PC-9 (cell line): ENCODE data around the gene ARFGAP3. TPM values are rescaled to one million over a fixed set of nuclear protein-coding genes. Genes with fewer than 3 reads are reported as not detected.
A peak's percentile ranks its signal among the peaks of the same experiment; 100 is the strongest.

ENCODE experiments used
- BruUV-seq: library from RNA; stranded (reverse); fragments of 400-500 nt; replicated peaks from 2 replicates; lab custom pipeline; 2021; lab: Mats Ljungman, UMichigan
- CTCF ChIA-PET: fragments of 300-600 bp; sonication (Branson Sonifier 250); formaldehyde crosslinking; loops from one replicate; lab custom pipeline; 2022; ENCODE audit warnings: antibody characterized with exemption; lab: Charles Lee
- POLR2A ChIA-PET: fragments of 300-600 bp; sonication (Branson Sonifier 250); formaldehyde crosslinking; loops from one replicate; lab custom pipeline; 2022; ENCODE audit warnings: antibody characterized with exemption; ENCODE audit not compliant: unreplicated experiment; lab: Charles Lee
- DNase-seq, 2 experiments: peaks; one replicate each; pipeline versions ENCODE4 v3.0.0 to v3.0.0-alpha.2; 2015 to 2022; ENCODE audit warnings: mixed read lengths in 1 of 2
- H2AFZ ChIP-seq: fragments of 200-600 bp; sonication (generic); 2 replicates; pipeline ENCODE4 v1.8.1; 2017; ENCODE audit warnings: antibody characterized with exemption
- H3F3A ChIP-seq: fragments of 200-600 bp; sonication (generic); 2 replicates; pipeline ENCODE4 v1.8.1; 2017; ENCODE audit warnings: antibody characterized with exemption, mild to moderate bottlenecking, low read depth; ENCODE audit not compliant: insufficient read depth
- H3K27ac ChIP-seq: fragments of 200-600 bp; sonication (generic); 2 replicates; pipeline ENCODE4 v1.6.1; 2016; ENCODE audit warnings: mixed run types
- H3K27me3 ChIP-seq: fragments of 200-600 bp; sonication (generic); 2 replicates; pipeline ENCODE4 v1.6.1; 2016; ENCODE audit warnings: low read depth, mixed run types; ENCODE audit not compliant: insufficient read depth
- H3K36me3 ChIP-seq: fragments of 200-600 bp; sonication (generic); 2 replicates; pipeline ENCODE4 v1.6.1; 2016; ENCODE audit warnings: low read depth, mixed run types
- H3K4me1 ChIP-seq: fragments of 200-600 bp; sonication (generic); replicated peaks from 2 replicates; pipeline ENCODE4 v1.6.1; 2016; ENCODE audit warnings: mixed run types; ENCODE audit not compliant: insufficient read depth
- H3K4me2 ChIP-seq: fragments of 200-600 bp; sonication (generic); 2 replicates; pipeline ENCODE4 v1.6.1; 2017; ENCODE audit warnings: mixed run types
- H3K4me3 ChIP-seq: fragments of 200-600 bp; sonication (generic); 2 replicates; pipeline ENCODE4 v1.6.1; 2016; ENCODE audit warnings: mixed run types
- H3K79me2 ChIP-seq: fragments of 200-600 bp; sonication (generic); 2 replicates; pipeline ENCODE4 v1.6.1; 2017; ENCODE audit warnings: low read depth, mixed run types
- H3K9me2 ChIP-seq: fragments of 200-600 bp; sonication (generic); 2 replicates; pipeline ENCODE4 v1.8.1; 2017; ENCODE audit warnings: mild to moderate bottlenecking; ENCODE audit not compliant: insufficient read depth
- H3K9me3 ChIP-seq: fragments of 200-600 bp; sonication (generic); 2 replicates; pipeline ENCODE4 v1.8.1; 2016; ENCODE audit warnings: low read depth; ENCODE audit not compliant: insufficient read depth
- H4K20me1 ChIP-seq: fragments of 200-600 bp; sonication (generic); 2 replicates; pipeline ENCODE4 v1.8.1; 2017; ENCODE audit not compliant: insufficient read depth
- CTCF ChIP-seq: fragments of 200-600 bp; sonication (generic); conservative IDR thresholded peaks from 2 replicates; pipeline ENCODE4 v1.6.1; 2017; ENCODE audit warnings: mixed run types, antibody characterized with exemption, mild to moderate bottlenecking, moderate library complexity
- EZH2 ChIP-seq: fragments of 200-600 bp; sonication (generic); IDR thresholded peaks from 2 replicates; pipeline ENCODE4 v1.8.0; 2017; ENCODE audit warnings: antibody characterized with exemption, low read depth
- intact Hi-C: fragments of 100-400 bp; cut with micrococcal nuclease; formaldehyde crosslinking; loops from one replicate; pipeline ENCODE4 v1.10.0; 2022; ENCODE audit not compliant: unreplicated experiment
- total RNA-seq: library from RNA; stranded (reverse); gene quantifications from 2 replicates; pipeline ENCODE4 v1.2.3, GENCODE V29; 2021

Gene ARFGAP3
- total RNA-seq, 1 experiment from 2014 or later, result 29.1 TPM

- H2AFZ ChIP-seq, result no peak overlapping the region
- H3K4me3 ChIP-seq, result no peak overlapping the region
- no peak overlapping the region for H3K4me2 ChIP-seq
- no peaks in the 10 kb centered on the region for H4K20me1 ChIP-seq
- DNase-seq, result no peak
- no peaks in the 10 kb centered on the region for H3K27me3 ChIP-seq
- POLR2A ChIA-PET, result no interaction called here
- no peak for TF ChIP-seq CTCF
- TF ChIP-seq EZH2, result no peak
- no peaks in the 10 kb centered on the region for H3K79me2 ChIP-seq
- peaks cover 20% of the 10 kb centered on the region; the same call in 1 of the 2 replicates for H3K36me3 ChIP-seq
- intact Hi-C loops, result loop anchor here (5.0 kb wide), 2 partner anchors 39 to 289 kb away; no protein-coding TSS in a partner anchor
- no peak overlapping the region for H3K27ac ChIP-seq
- no peaks in the 10 kb centered on the region; the same call in 1 of the 2 replicates for H3K4me1 ChIP-seq
- peaks cover 10% of the 10 kb centered on the region for H3F3A ChIP-seq
- no TSS peak for BruUV-seq
- H3K9me2 ChIP-seq, result no peaks in the 10 kb centered on the region
- CTCF ChIA-PET, result no interaction called here
- no peaks in the 10 kb centered on the region for H3K9me3 ChIP-seq
These were observed 35.7 kb downstream of the ARFGAP3 start for GRCh38 chr22:42821386-42821785.

- Histone ChIP-seq H3K4me1 (no peaks in the 10 kb centered on the region; the same call in 1 of the 2 replicates), H3K4me3 (no peak overlapping the region), H3K36me3 (peaks cover 16% of the 10 kb centered on the region; the same call in 1 of the 2 replicates), H4K20me1 (no peaks in the 10 kb centered on the region), H3K27me3 (no peaks in the 10 kb centered on the region), H3K27ac (no peak overlapping the region), H3K4me2 (no peak overlapping the region), H3K9me2 (no peaks in the 10 kb centered on the region), H3K9me3 (no peaks in the 10 kb centered on the region), H3F3A (peaks cover 6% of the 10 kb centered on the region), H2AFZ (no peak overlapping the region), H3K79me2 (no peaks in the 10 kb centered on the region)
- no TSS peak for BruUV-seq
- TF ChIP-seq CTCF (peak; percentile 85), EZH2 (no peak)
- ChIA-PET POLR2A (interaction anchor here (0.8 kb wide), 1 partner anchor 47 kb away, joined by 10 read pairs; no protein-coding TSS in a partner anchor), CTCF (interaction anchor here (0.6 to 1.6 kb wide), 8 partner anchors 48 to 555 kb away, joined by 3 to 6 read pairs (median 4); no protein-coding TSS in a partner anchor)
- DNase-seq, result peak; percentile 23 to 40
- intact Hi-C loops, result loop anchor here (1.0 to 5.0 kb wide), 4 partner anchors 38 to 288 kb away; no protein-coding TSS in a partner anchor
These were observed 36.9 kb downstream of the ARFGAP3 start for GRCh38 chr22:42820045-42820763.

GRCh38 chr22:42819412-42820044 lies 37.5 kb downstream of the ARFGAP3 start:
- ChIA-PET CTCF (interaction anchor here (0.6 to 1.6 kb wide), 6 partner anchors 49 to 554 kb away, joined by 3 to 6 read pairs (median 4); no protein-coding TSS in a partner anchor), POLR2A (interaction anchor here (0.8 kb wide), 1 partner anchor 47 kb away, joined by 10 read pairs; no protein-coding TSS in a partner anchor)
- Histone ChIP-seq H3K4me1 (no peaks in the 10 kb centered on the region; the same call in 1 of the 2 replicates), H3K9me2 (no peaks in the 10 kb centered on the region), H3K4me2 (no peak overlapping the region), H3K36me3 (peaks cover 16% of the 10 kb centered on the region; the same call in 1 of the 2 replicates), H3K79me2 (no peaks in the 10 kb centered on the region), H3F3A (peaks cover 6% of the 10 kb centered on the region), H2AFZ (no peak overlapping the region), H3K9me3 (no peaks in the 10 kb centered on the region), H3K27me3 (no peaks in the 10 kb centered on the region), H3K27ac (no peak overlapping the region), H3K4me3 (no peak overlapping the region), H4K20me1 (no peaks in the 10 kb centered on the region)
- TF ChIP-seq CTCF, result no peak
- TF ChIP-seq EZH2, result no peak
- DNase-seq, result no peak
- no TSS peak for BruUV-seq
- intact Hi-C loops, result loop anchor here (1.0 to 5.0 kb wide), 4 partner anchors 37 to 287 kb away; no protein-coding TSS in a partner anchor
